Muscle of leg (tissue), 11 donors: ENCODE results near the gene FXYD2. TPM values are rescaled to one million over a fixed set of nuclear protein-coding genes. Genes with fewer than 3 reads are reported as not detected.
"Not testable (repeated sequence)": the region's sequence is repeated elsewhere in the genome, so short reads cannot be mapped to it uniquely, and the experiment has no call there.

Experiments used
- DNase-seq: peaks from one replicate; pipeline ENCODE4 v3.0.0; 2013
- H3K27ac ChIP-seq: one replicate; pipeline ENCODE4 v1.5.1; 2013; ENCODE audit warnings: mild to moderate bottlenecking, low read length, control low read depth
- H3K27me3 ChIP-seq: one replicate; pipeline ENCODE4 v1.6.1; 2013; ENCODE audit warnings: low read length; ENCODE audit not compliant: control insufficient read depth, insufficient read depth
- H3K36me3 ChIP-seq: one replicate; pipeline ENCODE4 v1.6.1; 2013; ENCODE audit warnings: low read length; ENCODE audit not compliant: control insufficient read depth, insufficient read depth
- H3K4me1 ChIP-seq: one replicate; pipeline ENCODE4 v1.6.1; 2013; ENCODE audit warnings: low read length; ENCODE audit not compliant: control insufficient read depth, insufficient read depth
- H3K4me3 ChIP-seq: one replicate; pipeline ENCODE4 v1.5.1; 2013; ENCODE audit warnings: low read length, control low read depth
- H3K9me3 ChIP-seq: replicated peaks from 2 replicates; pipeline ENCODE4 v1.6.1; 2013; ENCODE audit warnings: low read depth, low read length; ENCODE audit not compliant: control insufficient read depth
- WGBS: methylation state at CpG from one replicate; pipeline ENCODE4 v1.1.5; 2013; ENCODE audit warnings: missing lambda C conversion rate; ENCODE audit not compliant: insufficient coverage; 5-methylcytosine and 5-hydroxymethylcytosine counted together
- polyA plus RNA-seq, 8 donors: library from polyadenylated mRNA; unstranded; fragments of 120-200 nt; gene quantifications; one replicate each; pipeline versions ENCODE4 v1.2.1 to v1.2.3, GENCODE V29; 2013; ENCODE audit warnings: inconsistent platforms in 1 of 8, low replicate concordance in 1 of 8; ENCODE audit not compliant: insufficient read length in 8 of 8, insufficient read depth in 1 of 8
- total RNA-seq: library from RNA; stranded (reverse); fragments of 120-200 nt; gene quantifications from one replicate; pipeline ENCODE4 v1.2.4, GENCODE V29; 2013

Gene FXYD2
- total and polyA plus RNA-seq, 9 donors: 0.23 to 3.3 (median 1.3) TPM

- no peak overlapping the region for H3K27ac ChIP-seq
Observed at GRCh38 chr11:117814766-117815261, 9.7 kb downstream of the FXYD2 start.

GRCh38 chr11:117814204-117814765 lies 10.3 kb downstream of the FXYD2 start:
- Histone ChIP-seq H3K36me3 (no peaks in the 10 kb centered on the region), H3K9me3 (no peaks in the 10 kb centered on the region), H3K4me3 (no peak overlapping the region), H3K27ac (no peak overlapping the region), H3K27me3 (peaks cover 7% of the 10 kb centered on the region), H3K4me1 (peaks cover 42% of the 10 kb centered on the region)
- DNase-seq: no peak
- WGBS: 87% methylated on average over 5 of the region's 7 CpGs

More at GRCh38 chr11:117814766-117815261, 9.7 kb downstream of the FXYD2 start:
- peak; percentile 61 for DNase-seq
- no peak overlapping the region for H3K4me3 ChIP-seq
- H3K27me3 ChIP-seq: peaks cover 4% of the 10 kb centered on the region
- no peaks in the 10 kb centered on the region for H3K9me3 ChIP-seq
- no peaks in the 10 kb centered on the region for H3K36me3 ChIP-seq
- H3K4me1 ChIP-seq: peaks cover 42% of the 10 kb centered on the region
- 12% methylated on average over 10 of the region's 14 CpGs for WGBS

GRCh38 chr11:117810056-117810451 lies 14.5 kb downstream of the FXYD2 start:
- not testable (repeated sequence) for H3K9me3 ChIP-seq, H3K4me3 ChIP-seq, H3K36me3 ChIP-seq, H3K27ac ChIP-seq, DNase-seq, H3K27me3 ChIP-seq
- 94% methylated on average over 10 of the region's 12 CpGs for WGBS
- H3K4me1 ChIP-seq: peaks cover 15% of the 10 kb centered on the region

GRCh38 chr11:117809236-117810055 lies 15.1 kb downstream of the FXYD2 start:
- 14% methylated on average over 20 of the region's 22 CpGs for WGBS
- peaks cover 9% of the 10 kb centered on the region for H3K27me3 ChIP-seq
- no peak overlapping the region for H3K4me3 ChIP-seq
- peak; percentile 88 for DNase-seq
- H3K4me1 ChIP-seq: peaks cover 9% of the 10 kb centered on the region
- H3K36me3 ChIP-seq: no peaks in the 10 kb centered on the region
- no peaks in the 10 kb centered on the region for H3K9me3 ChIP-seq
- no peak overlapping the region for H3K27ac ChIP-seq

GRCh38 chr11:117808784-117809183 lies 15.8 kb downstream of the FXYD2 start:
- 55% methylated on average over 7 of the region's 12 CpGs for WGBS
- H3K27me3 ChIP-seq: peaks cover 5% of the 10 kb centered on the region
- H3K9me3 ChIP-seq: no peaks in the 10 kb centered on the region
- no peak overlapping the region for H3K27ac ChIP-seq
- no peaks in the 10 kb centered on the region for H3K36me3 ChIP-seq
- no peak overlapping the region for H3K4me3 ChIP-seq
- DNase-seq: peak; percentile 50
- peaks cover 9% of the 10 kb centered on the region for H3K4me1 ChIP-seq

GRCh38 chr11:117807482-117808327 lies 16.8 kb downstream of the FXYD2 start:
- H3K27me3 ChIP-seq: peaks cover 5% of the 10 kb centered on the region
- WGBS: 56% methylated on average over 14 of the region's 22 CpGs
- H3K27ac ChIP-seq: no peak overlapping the region
- H3K36me3 ChIP-seq: no peaks in the 10 kb centered on the region
- DNase-seq: peak; percentile 90
- no peak overlapping the region for H3K4me3 ChIP-seq
- H3K9me3 ChIP-seq: no peaks in the 10 kb centered on the region
- peaks cover 9% of the 10 kb centered on the region for H3K4me1 ChIP-seq

GRCh38 chr11:117806846-117807245 lies 17.7 kb downstream of the FXYD2 start:
- no peaks in the 10 kb centered on the region for H3K9me3 ChIP-seq
- peaks cover 9% of the 10 kb centered on the region for H3K4me1 ChIP-seq
- H3K36me3 ChIP-seq: no peaks in the 10 kb centered on the region
- DNase-seq: no peak
- no peak overlapping the region for H3K27ac ChIP-seq
- H3K4me3 ChIP-seq: no peak overlapping the region
- peaks cover 10% of the 10 kb centered on the region for H3K27me3 ChIP-seq
- WGBS: 79% methylated on average over 4 of the region's 5 CpGs

GRCh38 chr11:117805045-117805444 lies 19.5 kb downstream of the FXYD2 start:
- H3K9me3 ChIP-seq: no peaks in the 10 kb centered on the region
- no peak overlapping the region for H3K4me3 ChIP-seq
- peaks cover 13% of the 10 kb centered on the region for H3K27me3 ChIP-seq
- H3K27ac ChIP-seq: no peak overlapping the region
- H3K4me1 ChIP-seq: peaks cover 9% of the 10 kb centered on the region
- no CpG with 5 or more reads among the region's 1 CpG for WGBS
- DNase-seq: no peak
- no peaks in the 10 kb centered on the region for H3K36me3 ChIP-seq

- no peak overlapping the region for H3K4me3 ChIP-seq
- no peak overlapping the region for H3K27ac ChIP-seq
- peaks cover 22% of the 10 kb centered on the region for H3K27me3 ChIP-seq
- no peak for DNase-seq
- no peaks in the 10 kb centered on the region for H3K36me3 ChIP-seq
- WGBS: 88% methylated on average over 7 of the region's 8 CpGs
- peaks cover 2% of the 10 kb centered on the region for H3K4me1 ChIP-seq
- H3K9me3 ChIP-seq: no peaks in the 10 kb centered on the region
Observed at GRCh38 chr11:117803896-117804295, 20.6 kb downstream of the FXYD2 start.

- WGBS: 52% methylated on average over 5 of the region's 5 CpGs
Observed at GRCh38 chr11:117799634-117800033, 24.9 kb downstream of the FXYD2 start.

More at GRCh38 chr11:117799634-117800033, 24.9 kb downstream of the FXYD2 start:
- Histone ChIP-seq H3K27me3 (peaks cover 57% of the 10 kb centered on the region), H3K9me3 (no peaks in the 10 kb centered on the region), H3K4me3 (no peak overlapping the region), H3K27ac (no peak overlapping the region), H3K36me3 (no peaks in the 10 kb centered on the region), H3K4me1 (peaks cover 11% of the 10 kb centered on the region)
- DNase-seq: no peak
